GM12878 (cell line): ENCODE measurements around the gene CHCHD3.

Source experiments
- ATF2 ChIP-seq: IDR thresholded peaks from 2 replicates; pipeline ENCODE4 v1.6.1; 2012; ENCODE audit warnings: low read length, inconsistent platforms
- BHLHE40 ChIP-seq, 2 experiments: fragments of 450-650 bp in 1 of 2; IDR thresholded peaks; 2 replicates each; pipeline ENCODE4 v1.6.1; 2011 to 2017; ENCODE audit warnings: low read depth in 2 of 2, borderline replicate concordance in 1 of 2, improper control_type of control experiment in 1 of 2, low read length in 1 of 2, mild to moderate bottlenecking in 1 of 2
- BRCA1 ChIP-seq: IDR thresholded peaks from 2 replicates; pipeline ENCODE4 v1.6.1; 2011; ENCODE audit warnings: low read depth, low read length, improper control_type of control experiment
- CBX5 ChIP-seq: sonication (generic); IDR thresholded peaks from 2 replicates; pipeline ENCODE4 v1.6.1; 2016; ENCODE audit warnings: low read depth, moderate library complexity, mild to moderate bottlenecking, inconsistent platforms
- CTCF ChIP-seq, 3 experiments: IDR thresholded peaks in 2 of 3; conservative IDR thresholded peaks in 1 of 3; 2 replicates each; pipeline ENCODE4 v1.5.1; 2011; ENCODE audit warnings: low read depth in 3 of 3, low read length in 3 of 3, mild to moderate bottlenecking in 3 of 3, control low read depth in 2 of 3, moderate library complexity in 2 of 3, inconsistent platforms in 1 of 3, mixed read lengths in 1 of 3; ENCODE audit not compliant: control insufficient read depth in 2 of 3, insufficient read depth in 1 of 3; ENCODE audit errors: extremely low read depth in 1 of 3
- EZH2 ChIP-seq: IDR thresholded peaks from 2 replicates; pipeline ENCODE4 v1.6.1; 2012; ENCODE audit warnings: low read depth, mild to moderate bottlenecking, control low read depth, inconsistent platforms, low read length, borderline replicate concordance; ENCODE audit not compliant: control insufficient read depth
- GABPA ChIP-seq: IDR thresholded peaks from 2 replicates; pipeline ENCODE4 v1.6.1; 2014; ENCODE audit warnings: antibody characterized with exemption, low read depth, mild to moderate bottlenecking, inconsistent platforms
- PAX8 ChIP-seq: fragments of 450-650 bp; IDR thresholded peaks from 2 replicates; pipeline ENCODE4 v1.6.1; 2017; ENCODE audit warnings: mild to moderate bottlenecking, moderate library complexity
- POLR2A ChIP-seq: IDR thresholded peaks from 2 replicates; pipeline ENCODE4 v1.6.1; 2011; ENCODE audit warnings: low read depth, mild to moderate bottlenecking, low read length
- POLR2AphosphoS5 ChIP-seq: IDR thresholded peaks from 2 replicates; pipeline ENCODE4 v1.6.1; 2011; ENCODE audit warnings: mild to moderate bottlenecking, low read length, inconsistent platforms
- RAD51 ChIP-seq: fragments of 450-650 bp; IDR thresholded peaks from 2 replicates; pipeline ENCODE4 v1.6.1; 2016; ENCODE audit warnings: moderate library complexity, mild to moderate bottlenecking, inconsistent platforms
- TAF1 ChIP-seq: IDR thresholded peaks from 2 replicates; pipeline ENCODE4 v1.6.1; 2011; ENCODE audit warnings: mild to moderate bottlenecking, low read depth, low read length, borderline replicate concordance
- ZNF217 ChIP-seq: fragments of 450-650 bp; IDR thresholded peaks from 2 replicates; pipeline ENCODE4 v1.6.1; 2017; ENCODE audit warnings: antibody characterized with exemption, mild to moderate bottlenecking
- ZSCAN29 ChIP-seq: fragments of 450-650 bp; IDR thresholded peaks from 2 replicates; pipeline ENCODE4 v1.6.1; 2017; ENCODE audit warnings: mild to moderate bottlenecking, moderate library complexity

- TF ChIP-seq EZH2 (no peak), CTCF (IDR thresholded peaks at IDR 0.05 in 2 of 3, conservative IDR thresholded peaks at IDR 0.05 in 1 of 3; ENCODE audit: control insufficient read depth in 2 of 3, extremely low read depth in 1 of 3, insufficient read depth in 1 of 3, low read depth in 3 of 3, low read length in 3 of 3) (no peak), BRCA1 (no peak), POLR2A (no peak), ZNF217 (no peak), POLR2AphosphoS5 (no peak), TAF1 (no peak), CBX5 (no peak), BHLHE40 (IDR thresholded peaks at IDR 0.05; ENCODE audit: borderline replicate concordance in 1 of 2, low read depth in 2 of 2, low read length in 1 of 2) (no peak), ZSCAN29 (no peak), PAX8 (no peak), GABPA (no peak), RAD51 (no peak), ATF2 (no peak)
Measured at GRCh38 chr7:132861940-132862554, 219.8 kb downstream of the CHCHD3 start.
